GM21526 (cell line): ENCODE results near the gene CARM1.
A peak's percentile ranks its signal among the peaks of the same experiment; 100 is the strongest.
"Not testable (repeated sequence)": the region's sequence is repeated elsewhere in the genome, so short reads cannot be mapped to it uniquely, and the experiment has no call there.

ENCODE experiments used
- ATAC-seq: cut with Tn5 transposase; IDR thresholded peaks from one replicate; pipeline ENCODE4 v1.9.1; 2021; ENCODE audit warnings: moderate library complexity; ENCODE audit not compliant: unreplicated experiment, low FRiP score

CARM1 gene

GRCh38 chr19:10870955-10871603, at the start of gene CARM1:
Gene CARM1, plus strand, starts transcription at chr19:10871553. Its CDS starts 150 bp downstream, at chr19:10871703.
- ATAC-seq, result peak; percentile 59

GRCh38 chr19:10823690-10824089, 47.7 kb upstream of the CARM1 start:
- ATAC-seq, result no peak

GRCh38 chr19:10826231-10826630, 45.1 kb upstream of the CARM1 start:
- ATAC-seq, result no peak

- ATAC-seq, result no peak
Measured at GRCh38 chr19:10826846-10827245, 44.5 kb upstream of the CARM1 start.

- no peak for ATAC-seq
Measured at GRCh38 chr19:10828981-10829821, 42.2 kb upstream of the CARM1 start.

GRCh38 chr19:10829967-10830366, 41.4 kb upstream of the CARM1 start:
- no peak for ATAC-seq

GRCh38 chr19:10830370-10830769, 41.0 kb upstream of the CARM1 start:
- ATAC-seq, result no peak

GRCh38 chr19:10830931-10831779, 40.2 kb upstream of the CARM1 start:
- no peak for ATAC-seq

GRCh38 chr19:10831987-10832938, 39.1 kb upstream of the CARM1 start:
- no peak for ATAC-seq

GRCh38 chr19:10832939-10833296, 38.4 kb upstream of the CARM1 start:
- ATAC-seq, result no peak

GRCh38 chr19:10835089-10835753, 36.1 kb upstream of the CARM1 start:
- no peak for ATAC-seq

GRCh38 chr19:10835754-10836478, 35.4 kb upstream of the CARM1 start, which contains the start of gene TMED1:
Gene TMED1, minus strand, starts transcription at chr19:10836212. Its CDS starts 21 bp downstream, at chr19:10836191.
- peak; percentile 58 for ATAC-seq

GRCh38 chr19:10836479-10837330, 34.6 kb upstream of the CARM1 start:
- ATAC-seq, result no peak

GRCh38 chr19:10837649-10838048, 33.7 kb upstream of the CARM1 start:
- not testable (repeated sequence) for ATAC-seq

- ATAC-seq, result no peak
Measured at GRCh38 chr19:10838377-10838776, 33.0 kb upstream of the CARM1 start.

- no peak for ATAC-seq
Measured at GRCh38 chr19:10839114-10840050, 32.0 kb upstream of the CARM1 start.

- ATAC-seq, result no peak
Measured at GRCh38 chr19:10842788-10843187, 28.6 kb upstream of the CARM1 start.
